ENCODE measurements around the gene SPOCK2. TPM values are rescaled to one million over a fixed set of nuclear protein-coding genes. Genes with fewer than 3 reads are reported as not detected.

The SPOCK2 gene
- total RNA-seq, 1 donor, result 0.36 TPM

- TF ChIP-seq CTCF (IDR thresholded peaks at IDR 0.05; ENCODE audit: insufficient read depth, low read length), result no peak
- no peak for DNase-seq (ENCODE audit: low read depth)
- no peak overlapping the region for H3K4me3 ChIP-seq (ENCODE audit: low read depth, low read length)
Observed at GRCh38 chr10:72127571-72127970, 39.2 kb upstream of the SPOCK2 start.

- H3K4me3 ChIP-seq (ENCODE audit: low read depth, low read length), result no peak overlapping the region
- TF ChIP-seq CTCF (IDR thresholded peaks at IDR 0.05; ENCODE audit: insufficient read depth, low read length), result no peak
- no peak for DNase-seq (ENCODE audit: low read depth)
Observed at GRCh38 chr10:72126872-72127232, 38.5 kb upstream of the SPOCK2 start.

- H3K4me3 ChIP-seq (ENCODE audit: low read depth, low read length), result no peak overlapping the region
- TF ChIP-seq CTCF (IDR thresholded peaks at IDR 0.05; ENCODE audit: insufficient read depth, low read length), result peak; percentile 47
- DNase-seq (ENCODE audit: low read depth), result peak; percentile 73
Observed at GRCh38 chr10:72126184-72126871, 38.0 kb upstream of the SPOCK2 start.

GRCh38 chr10:72124989-72125388, 36.6 kb upstream of the SPOCK2 start:
- no peak for TF ChIP-seq CTCF (IDR thresholded peaks at IDR 0.05; ENCODE audit: insufficient read depth, low read length)
- H3K4me3 ChIP-seq (ENCODE audit: low read depth, low read length), result no peak overlapping the region
- DNase-seq (ENCODE audit: low read depth), result peak; percentile 68

GRCh38 chr10:72124381-72124780, 36.0 kb upstream of the SPOCK2 start:
- no peak for DNase-seq (ENCODE audit: low read depth)
- H3K4me3 ChIP-seq (ENCODE audit: low read depth, low read length), result no peak overlapping the region
- TF ChIP-seq CTCF (IDR thresholded peaks at IDR 0.05; ENCODE audit: insufficient read depth, low read length), result no peak

GRCh38 chr10:72123616-72124015, 35.3 kb upstream of the SPOCK2 start:
- DNase-seq (ENCODE audit: low read depth), result no peak
- no peak for TF ChIP-seq CTCF (IDR thresholded peaks at IDR 0.05; ENCODE audit: insufficient read depth, low read length)
- H3K4me3 ChIP-seq (ENCODE audit: low read depth, low read length), result no peak overlapping the region

GRCh38 chr10:72122221-72122620, 33.9 kb upstream of the SPOCK2 start:
- no peak overlapping the region for H3K4me3 ChIP-seq (ENCODE audit: low read depth, low read length)
- no peak for DNase-seq (ENCODE audit: low read depth)
- no peak for TF ChIP-seq CTCF (IDR thresholded peaks at IDR 0.05; ENCODE audit: insufficient read depth, low read length)
